ENCODE data around the gene TBC1D22A.

- no peak for TF ChIP-seq CTCF (IDR thresholded peaks at IDR 0.05)
- TF ChIP-seq POLR2A (IDR thresholded peaks at IDR 0.05) = no peak
Observed at GRCh38 chr22:46769191-46769675, 6.8 kb downstream of the TBC1D22A start.
